Skeletal muscle tissue (tissue), 4 donors: ENCODE data around the gene BLOC1S3. TPM values are rescaled to one million over a fixed set of nuclear protein-coding genes. Genes with fewer than 3 reads are reported as not detected.

Experiments
- H3K27ac ChIP-seq: one replicate; pipeline ENCODE4 v1.7.0; 2013; ENCODE audit warnings: mild to moderate bottlenecking, low read depth, low read length, inconsistent platforms
- H3K27me3 ChIP-seq, 3 donors: one replicate each; pipeline ENCODE4 v1.7.0; 2013; ENCODE audit warnings: low read length in 3 of 3; ENCODE audit not compliant: control insufficient read depth in 3 of 3, insufficient read depth in 3 of 3
- H3K36me3 ChIP-seq, 3 donors: one replicate each; pipeline ENCODE4 v1.7.0; 2013; ENCODE audit warnings: low read length in 3 of 3; ENCODE audit not compliant: control insufficient read depth in 3 of 3, insufficient read depth in 3 of 3
- H3K4me1 ChIP-seq, 3 donors: one replicate each; pipeline ENCODE4 v1.7.0; 2013; ENCODE audit warnings: low read length in 3 of 3, mild to moderate bottlenecking in 3 of 3; ENCODE audit not compliant: control insufficient read depth in 3 of 3, insufficient read depth in 3 of 3
- H3K4me3 ChIP-seq, 3 donors: one replicate each; pipeline ENCODE4 v1.7.0; 2013; ENCODE audit warnings: low read length in 3 of 3
- H3K9ac ChIP-seq, 3 donors: one replicate each; pipeline ENCODE4 v1.7.0; 2013; ENCODE audit warnings: low read length in 3 of 3, mild to moderate bottlenecking in 3 of 3, moderate library complexity in 2 of 3, low read depth in 1 of 3
- H3K9me3 ChIP-seq, 3 donors: one replicate each; pipeline ENCODE4 v1.7.0; 2013; ENCODE audit warnings: low read length in 3 of 3; ENCODE audit not compliant: control insufficient read depth in 3 of 3
- total RNA-seq: library from RNA; depleted of rRNA; stranded (reverse); fragments of >200 nt; gene quantifications from one replicate; pipeline ENCODE4 v1.2.3, GENCODE V29; 2014
- donor health status: Osteomylitis.

The BLOC1S3 gene
- total RNA-seq, 1 donor from 2014 or later: 4.2 TPM

DNA sequence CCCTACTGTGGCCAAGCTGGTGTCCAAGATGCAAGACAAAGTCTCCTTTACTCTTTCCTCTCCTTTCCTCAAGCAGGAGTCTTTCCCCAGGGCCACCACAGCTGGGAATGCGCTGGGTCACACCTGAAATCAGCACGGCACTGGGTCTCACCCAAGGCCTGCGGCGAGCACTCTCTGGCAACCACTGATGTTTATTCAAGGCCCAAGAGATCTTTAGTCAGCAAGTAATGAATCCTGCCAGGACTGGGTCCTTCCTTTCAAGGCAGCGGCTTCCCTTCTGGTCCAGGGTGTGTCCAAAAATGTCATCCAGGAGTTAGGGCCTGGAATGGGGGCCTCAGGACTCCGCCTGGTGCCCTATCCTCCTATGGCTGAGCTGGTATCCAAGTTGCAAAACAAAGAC, 24.1 kb downstream of the BLOC1S3 start:
- no peak overlapping the region for H3K4me3 ChIP-seq
- H3K9me3 ChIP-seq: no peaks in the 10 kb centered on the region
- no peaks in the 10 kb centered on the region for H3K36me3 ChIP-seq
- no peaks in the 10 kb centered on the region for H3K27me3 ChIP-seq
- no peak overlapping the region for H3K27ac ChIP-seq
- no peak overlapping the region for H3K9ac ChIP-seq
- H3K4me1 ChIP-seq: no peaks in the 10 kb centered on the region

GRCh38 chr19:45205810-45206209, 27.2 kb downstream of the BLOC1S3 start:
- Histone ChIP-seq H3K9ac (no peak overlapping the region), H3K27ac (no peak overlapping the region), H3K4me1 (no peaks in the 10 kb centered on the region), H3K27me3 (no peaks in the 10 kb centered on the region), H3K36me3 (no peaks in the 10 kb centered on the region), H3K4me3 (no peak overlapping the region), H3K9me3 (no peaks in the 10 kb centered on the region)

- Histone ChIP-seq H3K4me3 (no peak overlapping the region), H3K36me3 (no peaks in the 10 kb centered on the region), H3K27ac (no peak overlapping the region), H3K9ac (no peak overlapping the region), H3K4me1 (no peaks in the 10 kb centered on the region), H3K27me3 (no peaks in the 10 kb centered on the region), H3K9me3 (no peaks in the 10 kb centered on the region)
These were observed 27.7 kb downstream of the BLOC1S3 start for GRCh38 chr19:45206328-45206727.

GRCh38 chr19:45211751-45212381, 33.3 kb downstream of the BLOC1S3 start:
- H3K27me3 ChIP-seq: peaks cover 12 to 26% (median 16%) of the 10 kb centered on the region in 3 donors
- peak overlapping the region; percentile 54 for H3K27ac ChIP-seq
- H3K9me3 ChIP-seq: no peaks in the 10 kb centered on the region
- H3K4me3 ChIP-seq: no peak overlapping the region
- no peak overlapping the region for H3K9ac ChIP-seq
- H3K4me1 ChIP-seq: peaks cover 0 to 10% (median 4%) of the 10 kb centered on the region in 3 donors
- H3K36me3 ChIP-seq: no peaks in the 10 kb centered on the region

DNA sequence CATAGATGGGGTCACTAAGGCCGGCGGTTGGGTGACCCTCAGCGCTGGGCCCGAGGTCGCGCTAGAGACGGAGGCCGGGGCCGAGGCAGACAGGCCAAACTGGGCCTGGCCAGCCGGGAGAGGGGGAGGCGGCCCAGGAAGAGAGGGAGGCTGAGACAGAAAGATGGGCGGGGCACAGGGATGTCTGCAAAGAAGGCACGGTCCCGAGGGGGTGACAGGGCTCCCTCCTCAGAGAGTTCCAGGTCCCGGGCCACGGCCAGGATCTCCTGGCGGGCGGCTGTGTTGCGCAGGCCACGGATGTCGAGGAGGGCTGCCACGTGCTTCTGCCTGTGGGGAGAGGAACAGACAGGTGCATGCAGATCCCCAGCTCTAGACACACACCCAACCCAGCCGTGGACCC, 34.4 kb downstream of the BLOC1S3 start:
- no peaks in the 10 kb centered on the region for H3K36me3 ChIP-seq
- H3K27me3 ChIP-seq: peaks cover 23 to 37% (median 26%) of the 10 kb centered on the region in 3 donors
- H3K27ac ChIP-seq: peak overlapping the region; percentile 54
- no peaks in the 10 kb centered on the region for H3K9me3 ChIP-seq
- H3K9ac ChIP-seq: no peak overlapping the region
- H3K4me3 ChIP-seq: no peak overlapping the region
- H3K4me1 ChIP-seq: peaks cover 4 to 10% (median 6%) of the 10 kb centered on the region in 3 donors

GRCh38 chr19:45215391-45216191, 37.0 kb downstream of the BLOC1S3 start:
- H3K36me3 ChIP-seq: no peaks in the 10 kb centered on the region
- H3K9ac ChIP-seq: no peak overlapping the region
- peaks cover 34 to 47% (median 35%) of the 10 kb centered on the region in 3 donors for H3K27me3 ChIP-seq
- peaks cover 4 to 10% (median 6%) of the 10 kb centered on the region in 3 donors for H3K4me1 ChIP-seq
- H3K27ac ChIP-seq: no peak overlapping the region
- no peaks in the 10 kb centered on the region for H3K9me3 ChIP-seq
- H3K4me3 ChIP-seq: no peak overlapping the region

DNA sequence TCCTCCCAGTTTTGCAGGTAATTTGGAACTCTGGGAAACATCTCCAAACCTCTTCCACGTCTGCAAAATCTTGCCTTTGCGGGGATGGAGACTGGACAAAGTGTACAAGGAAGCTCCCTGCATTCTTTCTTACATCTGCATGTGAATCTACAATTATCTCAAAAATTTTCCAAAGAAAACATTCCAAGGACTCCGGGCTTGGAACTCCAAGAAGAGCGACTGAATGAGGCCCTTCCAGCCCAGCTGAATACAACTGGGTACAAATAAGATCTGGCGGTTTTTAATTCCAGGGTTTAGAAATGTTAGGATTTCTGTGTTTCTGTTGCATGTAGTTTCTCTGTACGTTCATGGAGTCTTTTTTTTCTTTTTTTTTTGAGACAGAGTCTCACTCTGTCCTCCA, 38.1 kb downstream of the BLOC1S3 start:
- Histone ChIP-seq H3K27me3 (peaks cover 34 to 48% (median 38%) of the 10 kb centered on the region in 3 donors), H3K4me3 (no peak overlapping the region), H3K9ac (no peak overlapping the region), H3K4me1 (peaks cover 4 to 9% (median 6%) of the 10 kb centered on the region in 3 donors), H3K9me3 (no peaks in the 10 kb centered on the region), H3K36me3 (no peaks in the 10 kb centered on the region), H3K27ac (no peak overlapping the region)

GRCh38 chr19:45217193-45217956, 38.8 kb downstream of the BLOC1S3 start:
- Histone ChIP-seq H3K4me1 (peaks cover 4 to 6% (median 6%) of the 10 kb centered on the region in 3 donors), H3K27ac (no peak overlapping the region), H3K36me3 (no peaks in the 10 kb centered on the region), H3K4me3 (no peak overlapping the region), H3K9me3 (no peaks in the 10 kb centered on the region), H3K9ac (no peak overlapping the region), H3K27me3 (peaks cover 34 to 42% (median 36%) of the 10 kb centered on the region in 3 donors)

- Histone ChIP-seq H3K27ac (no peak overlapping the region), H3K9me3 (no peaks in the 10 kb centered on the region), H3K27me3 (peaks cover 34 to 47% (median 37%) of the 10 kb centered on the region in 3 donors), H3K4me3 (no peak overlapping the region), H3K36me3 (no peaks in the 10 kb centered on the region), H3K9ac (no peak overlapping the region), H3K4me1 (peaks cover 4 to 6% (median 6%) of the 10 kb centered on the region in 3 donors)
These were observed 39.4 kb downstream of the BLOC1S3 start for GRCh38 chr19:45217957-45218334.
